Activated effector memory CD4-positive, alpha-beta T cell treated with Interleukin-2 at 50 U/mL for 16 hours (primary cell): ENCODE data around the gene ONECUT2.

Source experiments
- DNase-seq: peaks from one replicate; pipeline ENCODE4 v3.0.0-alpha.2; 2020

Gene ONECUT2

GRCh38 chr18:57533006-57533867 lies 98.1 kb downstream of the ONECUT2 start:
- no peak for DNase-seq

GRCh38 chr18:57533868-57534510 lies 98.8 kb downstream of the ONECUT2 start:
- DNase-seq = no peak

- DNase-seq = no peak
Observed at GRCh38 chr18:57534511-57534909, 99.3 kb downstream of the ONECUT2 start.

- no peak for DNase-seq
Observed at GRCh38 chr18:57538614-57539013, 103.4 kb downstream of the ONECUT2 start.

- DNase-seq = no peak
Observed at GRCh38 chr18:57539702-57540101, 104.5 kb downstream of the ONECUT2 start.
